Spleen (tissue), 7 donors: ENCODE results near the gene SLCO4A1.

Experiments
- POLR2AphosphoS5 ChIP-seq, 3 donors: sonication (generic); formaldehyde crosslinking; IDR thresholded peaks; one replicate each; pipeline ENCODE4 v1.5.1; 2017; ENCODE audit warnings: antibody characterized with exemption in 3 of 3
- TF ChIP-seq, protein P1 (sequence below), 11 experiments: fragments of 200-600 bp in 7 of 11; fragments of 450-650 bp in 4 of 11; sonication (generic) in 4 of 11; IDR thresholded peaks in 8 of 11; conservative IDR thresholded peaks in 3 of 11; 1 replicate in 7 of 11; 2 replicates in 4 of 11; pipeline versions ENCODE4 v1.4.0 to v1.8.0; 2016 to 2021; ENCODE audit warnings: antibody characterized with exemption in 11 of 11, inconsistent platforms in 4 of 11, mild to moderate bottlenecking in 1 of 11
- donor health status: DM: no; HTN: no; CAD: no; lungs with moderate emphysema.
- donor health status: DM: no; HTN: no; CAD: no.
- donor health status: DM: no; HTN: no; CAD: no.

GRCh38 chr20:62684981-62685380 is 42.7 kb downstream of the SLCO4A1 start:
- TF ChIP-seq, protein P1, sequence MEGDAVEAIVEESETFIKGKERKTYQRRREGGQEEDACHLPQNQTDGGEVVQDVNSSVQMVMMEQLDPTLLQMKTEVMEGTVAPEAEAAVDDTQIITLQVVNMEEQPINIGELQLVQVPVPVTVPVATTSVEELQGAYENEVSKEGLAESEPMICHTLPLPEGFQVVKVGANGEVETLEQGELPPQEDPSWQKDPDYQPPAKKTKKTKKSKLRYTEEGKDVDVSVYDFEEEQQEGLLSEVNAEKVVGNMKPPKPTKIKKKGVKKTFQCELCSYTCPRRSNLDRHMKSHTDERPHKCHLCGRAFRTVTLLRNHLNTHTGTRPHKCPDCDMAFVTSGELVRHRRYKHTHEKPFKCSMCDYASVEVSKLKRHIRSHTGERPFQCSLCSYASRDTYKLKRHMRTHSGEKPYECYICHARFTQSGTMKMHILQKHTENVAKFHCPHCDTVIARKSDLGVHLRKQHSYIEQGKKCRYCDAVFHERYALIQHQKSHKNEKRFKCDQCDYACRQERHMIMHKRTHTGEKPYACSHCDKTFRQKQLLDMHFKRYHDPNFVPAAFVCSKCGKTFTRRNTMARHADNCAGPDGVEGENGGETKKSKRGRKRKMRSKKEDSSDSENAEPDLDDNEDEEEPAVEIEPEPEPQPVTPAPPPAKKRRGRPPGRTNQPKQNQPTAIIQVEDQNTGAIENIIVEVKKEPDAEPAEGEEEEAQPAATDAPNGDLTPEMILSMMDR (IDR thresholded peaks at IDR 0.05 in 8 of 11, conservative IDR thresholded peaks at IDR 0.05 in 3 of 11) = no peak
- no peak for TF ChIP-seq POLR2AphosphoS5 (IDR thresholded peaks at IDR 0.05)
